ENCODE data around the gene TGIF1.

DNA sequence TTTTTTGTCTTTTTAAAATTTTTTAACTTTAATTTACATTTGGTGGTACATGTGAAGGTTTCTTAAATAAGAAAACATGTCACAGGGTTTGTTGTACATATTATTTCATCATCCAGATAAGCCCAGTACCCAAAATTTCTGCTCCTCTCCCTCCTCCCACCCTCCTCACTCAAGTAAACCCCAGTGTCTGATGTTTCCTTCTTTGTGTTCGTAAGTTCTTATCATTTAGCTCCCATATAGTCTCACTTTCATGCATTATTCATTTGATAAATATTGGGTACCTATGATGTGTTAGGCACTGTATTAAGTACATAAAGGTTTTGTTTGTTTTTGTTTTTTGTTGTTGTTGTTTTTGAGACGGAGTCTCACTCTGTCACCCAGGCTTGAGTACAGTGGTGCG, 5.7 kb upstream of the TGIF1 start:
- TF ChIP-seq, protein P1, sequence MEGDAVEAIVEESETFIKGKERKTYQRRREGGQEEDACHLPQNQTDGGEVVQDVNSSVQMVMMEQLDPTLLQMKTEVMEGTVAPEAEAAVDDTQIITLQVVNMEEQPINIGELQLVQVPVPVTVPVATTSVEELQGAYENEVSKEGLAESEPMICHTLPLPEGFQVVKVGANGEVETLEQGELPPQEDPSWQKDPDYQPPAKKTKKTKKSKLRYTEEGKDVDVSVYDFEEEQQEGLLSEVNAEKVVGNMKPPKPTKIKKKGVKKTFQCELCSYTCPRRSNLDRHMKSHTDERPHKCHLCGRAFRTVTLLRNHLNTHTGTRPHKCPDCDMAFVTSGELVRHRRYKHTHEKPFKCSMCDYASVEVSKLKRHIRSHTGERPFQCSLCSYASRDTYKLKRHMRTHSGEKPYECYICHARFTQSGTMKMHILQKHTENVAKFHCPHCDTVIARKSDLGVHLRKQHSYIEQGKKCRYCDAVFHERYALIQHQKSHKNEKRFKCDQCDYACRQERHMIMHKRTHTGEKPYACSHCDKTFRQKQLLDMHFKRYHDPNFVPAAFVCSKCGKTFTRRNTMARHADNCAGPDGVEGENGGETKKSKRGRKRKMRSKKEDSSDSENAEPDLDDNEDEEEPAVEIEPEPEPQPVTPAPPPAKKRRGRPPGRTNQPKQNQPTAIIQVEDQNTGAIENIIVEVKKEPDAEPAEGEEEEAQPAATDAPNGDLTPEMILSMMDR (IDR thresholded peaks at IDR 0.05; ENCODE audit: low read length) = no peak
- TF ChIP-seq EZH2 (IDR thresholded peaks at IDR 0.05; ENCODE audit: borderline replicate concordance, low read length) = no peak

Measured in OCI-LY1 (cell line).